CD14-positive monocyte (primary cell): Measurements from ENCODE around the gene ZKSCAN7. TPM values are rescaled to one million over a fixed set of nuclear protein-coding genes. Genes with fewer than 3 reads are reported as not detected.

ENCODE experiments used
- DNase-seq, 3 donors: peaks; one replicate each; pipeline ENCODE4 v3.0.0-alpha.2; 2011 to 2022
- H2AFZ ChIP-seq: 2 replicates; pipeline ENCODE4 v1.6.0; 2012; ENCODE audit warnings: mild to moderate bottlenecking, low read depth, low read length, inconsistent platforms; ENCODE audit not compliant: insufficient read depth, poor library complexity, severe bottlenecking
- H3K27ac ChIP-seq, 2 donors: 1 replicate in 1 of 2; 2 replicates in 1 of 2; pipeline ENCODE4 v1.5.1; 2012 to 2013; ENCODE audit warnings: low read length in 2 of 2, control low read depth in 1 of 2, inconsistent platforms in 1 of 2, low read depth in 1 of 2, mild to moderate bottlenecking in 1 of 2
- H3K27me3 ChIP-seq, 2 donors: one replicate each; pipeline versions ENCODE4 v1.6.0 to v1.6.1; 2011 to 2013; ENCODE audit warnings: low read length in 2 of 2; ENCODE audit not compliant: control insufficient read depth in 2 of 2, insufficient read depth in 2 of 2
- H3K36me3 ChIP-seq, 2 donors: replicated peaks in 1 of 2; 1 replicate in 1 of 2; 2 replicates in 1 of 2; pipeline versions ENCODE4 v1.5.1 to v1.6.1; 2012 to 2013; ENCODE audit warnings: low read length in 2 of 2, control low read depth in 1 of 2, inconsistent platforms in 1 of 2, mild to moderate bottlenecking in 1 of 2; ENCODE audit not compliant: insufficient read depth in 2 of 2, control insufficient read depth in 1 of 2
- H3K4me1 ChIP-seq, 2 donors: 1 replicate in 1 of 2; 2 replicates in 1 of 2; pipeline versions ENCODE4 v1.5.1 to v1.6.1; 2012 to 2013; ENCODE audit warnings: low read length in 2 of 2, control low read depth in 1 of 2, inconsistent platforms in 1 of 2, mild to moderate bottlenecking in 1 of 2, moderate library complexity in 1 of 2; ENCODE audit not compliant: insufficient read depth in 2 of 2, control insufficient read depth in 1 of 2
- H3K4me2 ChIP-seq: replicated peaks from 2 replicates; pipeline ENCODE3; 2012; ENCODE audit warnings: low read length, moderate library complexity, mild to moderate bottlenecking; ENCODE audit not compliant: poor library complexity, severe bottlenecking; ENCODE audit errors: extremely low read depth
- H3K4me3 ChIP-seq, 3 experiments: fragments of 200-600 bp in 1 of 3; sonication (generic) in 1 of 3; replicated peaks in 1 of 3; 1 replicate in 2 of 3; 2 replicates in 1 of 3; pipeline ENCODE4 v1.5.1; 2011 to 2013; ENCODE audit warnings: low read length in 3 of 3, mild to moderate bottlenecking in 3 of 3, control low read depth in 2 of 3, low read depth in 2 of 3, inconsistent platforms in 1 of 3, moderate library complexity in 1 of 3
- H3K79me2 ChIP-seq: 2 replicates; pipeline ENCODE4 v1.6.0; 2012; ENCODE audit warnings: mild to moderate bottlenecking, control low read depth, inconsistent platforms, low read length, moderate library complexity; ENCODE audit not compliant: insufficient read depth
- H3K9ac ChIP-seq: 2 replicates; pipeline ENCODE4 v1.6.0; 2017; ENCODE audit warnings: low read length, mild to moderate bottlenecking; ENCODE audit not compliant: insufficient read depth, poor library complexity, severe bottlenecking
- H3K9me3 ChIP-seq, 2 donors: replicated peaks in 1 of 2; 1 replicate in 1 of 2; 2 replicates in 1 of 2; pipeline versions ENCODE4 v1.5.1 to v1.6.1; 2012 to 2013; ENCODE audit warnings: low read length in 2 of 2, control low read depth in 1 of 2; ENCODE audit not compliant: control insufficient read depth in 1 of 2, insufficient read depth in 1 of 2
- H4K20me1 ChIP-seq: 2 replicates; pipeline ENCODE4 v1.6.0; 2012; ENCODE audit warnings: mild to moderate bottlenecking, low read length, control low read depth, moderate library complexity; ENCODE audit not compliant: insufficient read depth
- H3K27ac Mint-ChIP-seq, 7 donors: one replicate each; pipeline ENCODE4 v1.8.0; 2020; ENCODE audit warnings: mild to moderate bottlenecking in 7 of 7, mixed read lengths in 7 of 7, moderate library complexity in 6 of 7, inconsistent platforms in 2 of 7
- H3K27me3 Mint-ChIP-seq, 3 donors: one replicate each; pipeline ENCODE4 v1.8.0; 2021 to 2022; ENCODE audit warnings: low read depth in 3 of 3, mild to moderate bottlenecking in 3 of 3, mixed read lengths in 3 of 3, moderate library complexity in 3 of 3, inconsistent platforms in 1 of 3
- H3K36me3 Mint-ChIP-seq, 2 donors: one replicate each; pipeline ENCODE4 v1.8.0; 2020; ENCODE audit warnings: mixed read lengths in 2 of 2, inconsistent platforms in 1 of 2, mild to moderate bottlenecking in 1 of 2
- H3K4me1 Mint-ChIP-seq: one replicate; pipeline ENCODE4 v1.8.0; 2020; ENCODE audit warnings: mild to moderate bottlenecking, mixed read lengths
- H3K4me3 Mint-ChIP-seq, 2 donors: one replicate each; pipeline ENCODE4 v1.8.0; 2020; ENCODE audit warnings: mild to moderate bottlenecking in 2 of 2, mixed read lengths in 2 of 2, moderate library complexity in 1 of 2
- H3K9me3 Mint-ChIP-seq, 7 donors: one replicate each; pipeline ENCODE4 v1.8.0; 2020 to 2022; ENCODE audit warnings: mixed read lengths in 7 of 7, mild to moderate bottlenecking in 6 of 7, moderate library complexity in 6 of 7, inconsistent platforms in 2 of 7
- WGBS: methylation state at CpG from one replicate; pipeline ENCODE4 v1.1.5; 2013; ENCODE audit warnings: missing lambda C conversion rate; ENCODE audit not compliant: insufficient coverage; 5-methylcytosine and 5-hydroxymethylcytosine counted together
- intact Hi-C, 2 donors: fragments of 100-400 bp; cut with micrococcal nuclease; formaldehyde crosslinking; loops; one replicate each; pipeline versions ENCODE4 v1.15.0 to v1.15.1; 2023
- polyA plus RNA-seq, 3 donors: library from polyadenylated mRNA; depleted of rRNA in 1 of 3; unstranded in 2 of 3; stranded (reverse) in 1 of 3; fragments of 300-500 nt in 2 of 3; fragments of >200 nt in 1 of 3; fragmentation: Illumina TruSeq in 2 of 3; gene quantifications; 1 replicate in 2 of 3; 2 replicates in 1 of 3; pipeline ENCODE4 v1.2.3, GENCODE V29; 2012 to 2021
- TF ChIP-seq, protein P1 (sequence below): fragments of 200-600 bp; IDR thresholded peaks from one replicate; pipeline ENCODE4 v1.8.0; 2022; ENCODE audit warnings: antibody characterized with exemption, mild to moderate bottlenecking

The ZKSCAN7 gene
- polyA plus RNA-seq, 3 donors = 0.29 to 0.51 (median 0.48) TPM

DNA sequence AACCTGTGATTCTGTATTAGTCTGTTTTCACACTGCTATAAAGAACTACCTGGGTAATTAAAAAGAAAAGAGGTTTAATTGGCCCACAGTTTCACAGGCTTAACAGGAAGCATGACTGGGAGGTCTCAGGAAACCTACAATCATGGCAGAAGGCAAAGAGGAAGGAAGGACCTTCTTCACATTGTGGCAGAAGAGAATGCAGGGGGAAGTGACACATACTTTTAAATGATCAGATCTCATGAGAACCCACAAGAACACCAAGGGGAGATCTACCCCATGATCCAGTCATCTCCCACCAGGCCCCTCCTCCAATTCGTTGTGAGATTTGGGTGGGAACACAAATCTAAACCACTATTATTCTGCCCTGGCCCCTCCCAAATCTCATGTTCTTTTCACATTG is 6.1 kb downstream of the ZKSCAN7 start:
- H3K36me3 ChIP-seq = no peaks in the 10 kb centered on the region
- WGBS = no CpG with 5 or more reads among the region's 1 CpG
- Mint-ChIP-seq H3K27me3 (peaks cover 0 to 1% (median 0%) of the 10 kb centered on the region in 3 donors), H3K27ac (no peak overlapping the region), H3K36me3 (peaks cover 21 to 44% of the 10 kb centered on the region in 2 donors), H3K4me1 (peaks cover 7% of the 10 kb centered on the region), H3K4me3 (no peak overlapping the region), H3K9me3 (peaks cover 42 to 85% (median 68%) of the 10 kb centered on the region in 7 donors)
- H3K79me2 ChIP-seq = no peaks in the 10 kb centered on the region
- H3K4me1 ChIP-seq = peaks cover 1% of the 10 kb centered on the region in 2 donors
- H3K27ac ChIP-seq = no peak overlapping the region
- no peak overlapping the region for H3K4me2 ChIP-seq
- intact Hi-C loops = no loop called here
- H3K9me3 ChIP-seq = peaks cover 56 to 62% of the 10 kb centered on the region in 2 donors
- TF ChIP-seq, protein P1, sequence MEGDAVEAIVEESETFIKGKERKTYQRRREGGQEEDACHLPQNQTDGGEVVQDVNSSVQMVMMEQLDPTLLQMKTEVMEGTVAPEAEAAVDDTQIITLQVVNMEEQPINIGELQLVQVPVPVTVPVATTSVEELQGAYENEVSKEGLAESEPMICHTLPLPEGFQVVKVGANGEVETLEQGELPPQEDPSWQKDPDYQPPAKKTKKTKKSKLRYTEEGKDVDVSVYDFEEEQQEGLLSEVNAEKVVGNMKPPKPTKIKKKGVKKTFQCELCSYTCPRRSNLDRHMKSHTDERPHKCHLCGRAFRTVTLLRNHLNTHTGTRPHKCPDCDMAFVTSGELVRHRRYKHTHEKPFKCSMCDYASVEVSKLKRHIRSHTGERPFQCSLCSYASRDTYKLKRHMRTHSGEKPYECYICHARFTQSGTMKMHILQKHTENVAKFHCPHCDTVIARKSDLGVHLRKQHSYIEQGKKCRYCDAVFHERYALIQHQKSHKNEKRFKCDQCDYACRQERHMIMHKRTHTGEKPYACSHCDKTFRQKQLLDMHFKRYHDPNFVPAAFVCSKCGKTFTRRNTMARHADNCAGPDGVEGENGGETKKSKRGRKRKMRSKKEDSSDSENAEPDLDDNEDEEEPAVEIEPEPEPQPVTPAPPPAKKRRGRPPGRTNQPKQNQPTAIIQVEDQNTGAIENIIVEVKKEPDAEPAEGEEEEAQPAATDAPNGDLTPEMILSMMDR = no peak
- H3K27me3 ChIP-seq = no peaks in the 10 kb centered on the region
- H2AFZ ChIP-seq = no peak overlapping the region
- no peaks in the 10 kb centered on the region for H4K20me1 ChIP-seq
- H3K9ac ChIP-seq = no peak overlapping the region
- no peak for DNase-seq
- H3K4me3 ChIP-seq = no peak overlapping the region

DNA sequence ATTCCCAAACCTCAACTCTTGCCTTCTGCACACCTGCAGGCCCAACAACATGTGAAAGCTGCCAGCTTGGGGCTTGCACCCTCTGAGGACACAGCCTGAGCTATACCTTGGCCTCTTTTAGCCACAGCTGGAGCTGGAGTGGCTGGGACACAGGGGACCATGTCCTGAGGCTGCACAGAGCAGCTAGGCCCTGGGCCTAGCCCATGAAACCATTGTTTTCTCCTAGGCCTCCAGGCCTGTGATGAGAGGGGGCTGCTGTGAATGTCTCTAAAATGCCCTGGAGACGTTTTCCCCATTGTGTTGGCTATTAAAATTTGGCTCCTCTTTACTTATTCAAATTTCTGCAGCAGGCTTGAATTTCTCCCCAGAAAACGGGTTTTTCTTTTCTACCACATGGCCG is 7.2 kb downstream of the ZKSCAN7 start:
- no peaks in the 10 kb centered on the region for H3K4me1 ChIP-seq
- intact Hi-C loops = no loop called here
- no peak for DNase-seq
- 100% methylated on average over 1 of the region's 3 CpGs for WGBS
- TF ChIP-seq, protein P1 = no peak
- Mint-ChIP-seq H3K4me3 (no peak overlapping the region), H3K36me3 (peaks cover 21 to 47% of the 10 kb centered on the region in 2 donors), H3K27ac (no peak overlapping the region), H3K4me1 (peaks cover 3% of the 10 kb centered on the region), H3K9me3 (peaks cover 47 to 90% (median 72%) of the 10 kb centered on the region in 7 donors), H3K27me3 (peaks cover 0 to 1% (median 0%) of the 10 kb centered on the region in 3 donors)
- H3K27ac ChIP-seq = no peak overlapping the region
- no peak overlapping the region for H3K4me3 ChIP-seq
- H3K27me3 ChIP-seq = no peaks in the 10 kb centered on the region
- H3K36me3 ChIP-seq = no peaks in the 10 kb centered on the region
- H3K79me2 ChIP-seq = no peaks in the 10 kb centered on the region
- H2AFZ ChIP-seq = no peak overlapping the region
- no peak overlapping the region for H3K9ac ChIP-seq
- H3K4me2 ChIP-seq = no peak overlapping the region
- peaks cover 53 to 65% of the 10 kb centered on the region in 2 donors for H3K9me3 ChIP-seq
- no peaks in the 10 kb centered on the region for H4K20me1 ChIP-seq
